ENCODE data around the gene CCDC85C.

The CCDC85C gene

GRCh38 chr14:99569725-99570543 is 34.1 kb downstream of the CCDC85C start:
- Histone ChIP-seq H3K9me3 (ENCODE audit: control insufficient read depth, low read length) (no peaks in the 10 kb centered on the region), H3K9ac (ENCODE audit: low read length) (no peak overlapping the region), H3K36me3 (ENCODE audit: control insufficient read depth, insufficient read depth, low read length) (no peaks in the 10 kb centered on the region), H3K4me3 (ENCODE audit: low read length) (no peak overlapping the region), H3K4me1 (ENCODE audit: control insufficient read depth, insufficient read depth, low read length) (peaks cover 86% of the 10 kb centered on the region), H3K27me3 (ENCODE audit: control insufficient read depth, insufficient read depth, low read length) (no peaks in the 10 kb centered on the region)

GRCh38 chr14:99568567-99569560 is 35.1 kb downstream of the CCDC85C start:
- H3K4me3 ChIP-seq (ENCODE audit: low read length): no peak overlapping the region
- H3K9ac ChIP-seq (ENCODE audit: low read length): no peak overlapping the region
- H3K9me3 ChIP-seq (ENCODE audit: control insufficient read depth, low read length): no peaks in the 10 kb centered on the region
- H3K36me3 ChIP-seq (ENCODE audit: control insufficient read depth, insufficient read depth, low read length): no peaks in the 10 kb centered on the region
- H3K4me1 ChIP-seq (ENCODE audit: control insufficient read depth, insufficient read depth, low read length): peaks cover 86% of the 10 kb centered on the region
- H3K27me3 ChIP-seq (ENCODE audit: control insufficient read depth, insufficient read depth, low read length): no peaks in the 10 kb centered on the region

- peaks cover 87% of the 10 kb centered on the region for H3K4me1 ChIP-seq (ENCODE audit: control insufficient read depth, insufficient read depth, low read length)
Measured at GRCh38 chr14:99566390-99567354, 37.3 kb downstream of the CCDC85C start.

GRCh38 chr14:99566009-99566389 is 38.0 kb downstream of the CCDC85C start:
- Histone ChIP-seq H3K4me1 (ENCODE audit: control insufficient read depth, insufficient read depth, low read length) (peaks cover 89% of the 10 kb centered on the region), H3K9ac (ENCODE audit: low read length) (no peak overlapping the region)

More at GRCh38 chr14:99566390-99567354, 37.3 kb downstream of the CCDC85C start:
- Histone ChIP-seq H3K9me3 (ENCODE audit: control insufficient read depth, low read length) (no peaks in the 10 kb centered on the region), H3K9ac (ENCODE audit: low read length) (no peak overlapping the region), H3K4me3 (ENCODE audit: low read length) (no peak overlapping the region), H3K27me3 (ENCODE audit: control insufficient read depth, insufficient read depth, low read length) (no peaks in the 10 kb centered on the region), H3K36me3 (ENCODE audit: control insufficient read depth, insufficient read depth, low read length) (no peaks in the 10 kb centered on the region)

GRCh38 chr14:99565383-99565782 is 38.6 kb downstream of the CCDC85C start:
- H3K4me1 ChIP-seq (ENCODE audit: control insufficient read depth, insufficient read depth, low read length): peaks cover 89% of the 10 kb centered on the region
- no peak overlapping the region for H3K9ac ChIP-seq (ENCODE audit: low read length)
- H3K27me3 ChIP-seq (ENCODE audit: control insufficient read depth, insufficient read depth, low read length): no peaks in the 10 kb centered on the region
- no peaks in the 10 kb centered on the region for H3K36me3 ChIP-seq (ENCODE audit: control insufficient read depth, insufficient read depth, low read length)
- H3K4me3 ChIP-seq (ENCODE audit: low read length): no peak overlapping the region
- no peaks in the 10 kb centered on the region for H3K9me3 ChIP-seq (ENCODE audit: control insufficient read depth, low read length)

More at GRCh38 chr14:99566009-99566389, 38.0 kb downstream of the CCDC85C start:
- H3K4me3 ChIP-seq (ENCODE audit: low read length): no peak overlapping the region
- no peaks in the 10 kb centered on the region for H3K36me3 ChIP-seq (ENCODE audit: control insufficient read depth, insufficient read depth, low read length)
- H3K27me3 ChIP-seq (ENCODE audit: control insufficient read depth, insufficient read depth, low read length): no peaks in the 10 kb centered on the region
- H3K9me3 ChIP-seq (ENCODE audit: control insufficient read depth, low read length): no peaks in the 10 kb centered on the region

- no peaks in the 10 kb centered on the region for H3K36me3 ChIP-seq (ENCODE audit: control insufficient read depth, insufficient read depth, low read length)
- H3K4me3 ChIP-seq (ENCODE audit: low read length): no peak overlapping the region
- peaks cover 89% of the 10 kb centered on the region for H3K4me1 ChIP-seq (ENCODE audit: control insufficient read depth, insufficient read depth, low read length)
- no peaks in the 10 kb centered on the region for H3K9me3 ChIP-seq (ENCODE audit: control insufficient read depth, low read length)
- H3K9ac ChIP-seq (ENCODE audit: low read length): no peak overlapping the region
- H3K27me3 ChIP-seq (ENCODE audit: control insufficient read depth, insufficient read depth, low read length): no peaks in the 10 kb centered on the region
Measured at GRCh38 chr14:99564926-99565259, 39.1 kb downstream of the CCDC85C start.

GRCh38 chr14:99564256-99564925 is 39.6 kb downstream of the CCDC85C start:
- Histone ChIP-seq H3K4me1 (ENCODE audit: control insufficient read depth, insufficient read depth, low read length) (peaks cover 89% of the 10 kb centered on the region), H3K9ac (ENCODE audit: low read length) (peak overlapping the region; percentile 4), H3K27me3 (ENCODE audit: control insufficient read depth, insufficient read depth, low read length) (no peaks in the 10 kb centered on the region), H3K36me3 (ENCODE audit: control insufficient read depth, insufficient read depth, low read length) (no peaks in the 10 kb centered on the region), H3K9me3 (ENCODE audit: control insufficient read depth, low read length) (no peaks in the 10 kb centered on the region), H3K4me3 (ENCODE audit: low read length) (no peak overlapping the region)

- H3K9ac ChIP-seq (ENCODE audit: low read length): no peak overlapping the region
- no peaks in the 10 kb centered on the region for H3K9me3 ChIP-seq (ENCODE audit: control insufficient read depth, low read length)
- no peak overlapping the region for H3K4me3 ChIP-seq (ENCODE audit: low read length)
- H3K36me3 ChIP-seq (ENCODE audit: control insufficient read depth, insufficient read depth, low read length): no peaks in the 10 kb centered on the region
- peaks cover 89% of the 10 kb centered on the region for H3K4me1 ChIP-seq (ENCODE audit: control insufficient read depth, insufficient read depth, low read length)
- no peaks in the 10 kb centered on the region for H3K27me3 ChIP-seq (ENCODE audit: control insufficient read depth, insufficient read depth, low read length)
Measured at GRCh38 chr14:99563749-99564129, 40.3 kb downstream of the CCDC85C start.

- H3K9me3 ChIP-seq (ENCODE audit: control insufficient read depth, low read length): no peaks in the 10 kb centered on the region
- no peaks in the 10 kb centered on the region for H3K36me3 ChIP-seq (ENCODE audit: control insufficient read depth, insufficient read depth, low read length)
- H3K4me1 ChIP-seq (ENCODE audit: control insufficient read depth, insufficient read depth, low read length): peaks cover 86% of the 10 kb centered on the region
- no peak overlapping the region for H3K9ac ChIP-seq (ENCODE audit: low read length)
- no peaks in the 10 kb centered on the region for H3K27me3 ChIP-seq (ENCODE audit: control insufficient read depth, insufficient read depth, low read length)
- H3K4me3 ChIP-seq (ENCODE audit: low read length): no peak overlapping the region
Measured at GRCh38 chr14:99562856-99563748, 40.9 kb downstream of the CCDC85C start.

GRCh38 chr14:99561864-99562263 is 42.1 kb downstream of the CCDC85C start:
- H3K9me3 ChIP-seq (ENCODE audit: control insufficient read depth, low read length): no peaks in the 10 kb centered on the region
- no peak overlapping the region for H3K4me3 ChIP-seq (ENCODE audit: low read length)
- H3K9ac ChIP-seq (ENCODE audit: low read length): no peak overlapping the region
- peaks cover 87% of the 10 kb centered on the region for H3K4me1 ChIP-seq (ENCODE audit: control insufficient read depth, insufficient read depth, low read length)
- H3K36me3 ChIP-seq (ENCODE audit: control insufficient read depth, insufficient read depth, low read length): no peaks in the 10 kb centered on the region
- no peaks in the 10 kb centered on the region for H3K27me3 ChIP-seq (ENCODE audit: control insufficient read depth, insufficient read depth, low read length)

Data from mucosa of stomach (tissue), 1 donor.